Natural killer cell (primary cell): ENCODE results near the gene WNT6. TPM values are rescaled to one million over a fixed set of nuclear protein-coding genes. Genes with fewer than 3 reads are reported as not detected.

Source experiments
- ATAC-seq, 3 donors: fragments of 150-1000 bp in 2 of 3; fragments of 200-7000 bp in 1 of 3; cut with Tn5 transposase; 1 replicate in 1 of 3; 2 replicates in 2 of 3; pipeline ENCODE4 v1.10.0; 2021; ENCODE audit warnings: mild to moderate bottlenecking in 2 of 3, moderate library complexity in 2 of 3
- DNase-seq, 2 donors: peaks; one replicate each; pipeline versions ENCODE4 v3.0.0 to v3.0.0-alpha.2; 2013 to 2021; ENCODE audit warnings: mixed read lengths in 1 of 2
- H3K27ac ChIP-seq: one replicate; pipeline ENCODE4 v1.5.1; 2013; ENCODE audit warnings: mild to moderate bottlenecking, low read length
- H3K27me3 ChIP-seq: one replicate; pipeline ENCODE4 v1.6.1; 2013; ENCODE audit warnings: low read length; ENCODE audit not compliant: control insufficient read depth, insufficient read depth
- H3K36me3 ChIP-seq: one replicate; pipeline ENCODE4 v1.6.1; 2013; ENCODE audit warnings: low read length; ENCODE audit not compliant: control insufficient read depth, insufficient read depth
- H3K4me1 ChIP-seq: one replicate; pipeline ENCODE4 v1.6.1; 2013; ENCODE audit warnings: low read length; ENCODE audit not compliant: control insufficient read depth, insufficient read depth
- H3K4me3 ChIP-seq: one replicate; pipeline ENCODE4 v1.5.1; 2013; ENCODE audit warnings: low read length
- H3K9me3 ChIP-seq: one replicate; pipeline ENCODE4 v1.6.1; 2013; ENCODE audit warnings: low read length; ENCODE audit not compliant: control insufficient read depth, insufficient read depth
- H3K27ac Mint-ChIP-seq, 2 donors: one replicate each; pipeline ENCODE4 v1.8.0; 2022; ENCODE audit warnings: mild to moderate bottlenecking in 2 of 2, mixed read lengths in 2 of 2, moderate library complexity in 1 of 2
- H3K27me3 Mint-ChIP-seq, 2 donors: one replicate each; pipeline ENCODE4 v1.8.0; 2022; ENCODE audit warnings: low read depth in 2 of 2, mixed read lengths in 2 of 2
- H3K36me3 Mint-ChIP-seq: one replicate; pipeline ENCODE4 v1.8.0; 2022; ENCODE audit warnings: mixed read lengths
- H3K4me1 Mint-ChIP-seq, 2 donors: one replicate each; pipeline ENCODE4 v1.8.0; 2022; ENCODE audit warnings: mixed read lengths in 2 of 2
- H3K4me3 Mint-ChIP-seq: one replicate; pipeline ENCODE4 v1.8.0; 2022; ENCODE audit warnings: mild to moderate bottlenecking, moderate library complexity, mixed read lengths
- H3K9me3 Mint-ChIP-seq, 2 donors: one replicate each; pipeline ENCODE4 v1.8.0; 2022; ENCODE audit warnings: mixed read lengths in 2 of 2
- CTCF ChIP-seq: fragments of 200-600 bp; IDR thresholded peaks from one replicate; pipeline ENCODE4 v1.8.0; 2022; ENCODE audit warnings: antibody characterized with exemption
- WGBS: methylation state at CpG from one replicate; pipeline ENCODE4 v1.1.7; 2013; ENCODE audit warnings: missing lambda C conversion rate; ENCODE audit not compliant: insufficient coverage; 5-methylcytosine and 5-hydroxymethylcytosine counted together
- intact Hi-C: fragments of 100-400 bp; cut with micrococcal nuclease; formaldehyde crosslinking; loops from one replicate; pipeline ENCODE4 v1.14.2; 2022
- total RNA-seq, 4 donors: library from RNA; stranded (reverse); fragments of 120-200 nt in 1 of 4; gene quantifications; one replicate each; pipeline versions ENCODE4 v1.2.3 to v1.2.4, GENCODE V29; 2013 to 2022

WNT6 gene
- total RNA-seq, 3 donors from 2014 or later (not counting 1 experiment from before 2014, with no cell fraction given): not detected

DNA sequence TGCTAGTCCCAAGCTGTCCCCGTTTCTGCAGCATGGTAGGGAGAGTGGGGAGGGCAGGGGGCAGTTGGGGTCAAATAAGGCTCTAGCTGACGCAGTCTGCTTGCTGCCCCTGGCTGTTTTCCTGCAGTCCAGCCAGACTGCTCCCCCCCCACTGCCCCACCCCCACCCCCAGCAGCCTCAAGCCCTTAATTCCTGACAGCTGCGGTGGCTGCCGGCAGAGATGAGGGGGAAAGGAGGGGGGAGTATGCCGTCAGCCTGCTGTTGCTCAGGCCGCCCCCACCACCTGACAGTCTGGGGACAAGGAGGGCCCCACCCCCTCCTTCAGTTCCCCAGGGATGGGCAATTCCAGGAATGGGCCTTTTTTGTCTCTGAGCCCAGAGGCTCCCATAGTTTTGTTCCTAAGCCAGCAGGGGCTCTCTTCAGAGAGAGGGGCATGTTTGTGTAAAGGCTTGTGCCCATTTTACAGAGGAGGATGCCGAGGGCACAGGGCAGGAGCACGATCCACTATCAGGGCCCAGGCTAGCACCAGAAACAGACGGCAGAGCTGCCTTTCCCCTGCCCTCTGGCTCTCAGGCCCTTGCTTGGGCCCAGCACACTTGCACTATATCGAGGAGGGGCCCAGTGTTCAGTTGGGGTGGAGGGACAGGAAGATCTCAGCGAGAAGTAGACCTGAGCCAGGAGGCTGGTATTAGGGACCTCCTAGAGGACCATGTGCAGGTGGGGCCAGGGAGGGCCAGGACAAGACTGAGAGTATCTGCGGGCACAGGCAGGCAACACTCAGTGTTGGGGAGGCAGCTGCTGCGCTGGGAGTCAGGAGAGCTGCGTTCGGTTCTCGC, 19.5 kb downstream of the WNT6 start:
- no peak overlapping the region for H3K4me3 ChIP-seq
- peak overlapping the region; percentile 65 for H3K27ac ChIP-seq
- H3K36me3 ChIP-seq: no peaks in the 10 kb centered on the region
- Mint-ChIP-seq H3K36me3 (no peaks in the 10 kb centered on the region), H3K4me3 (no peak overlapping the region), H3K4me1 (peaks cover 0 to 22% of the 10 kb centered on the region in 2 donors), H3K27me3 (peaks cover 49% of the 10 kb centered on the region in 2 donors), H3K9me3 (no peaks in the 10 kb centered on the region), H3K27ac (peak overlapping the region in 1 of 2 donors; percentile 90)
- peaks cover 49% of the 10 kb centered on the region for H3K27me3 ChIP-seq
- intact Hi-C loops: no loop called here
- DNase-seq: no peak
- no peak for ATAC-seq
- H3K9me3 ChIP-seq: no peaks in the 10 kb centered on the region
- peaks cover 39% of the 10 kb centered on the region for H3K4me1 ChIP-seq
- WGBS: 38% methylated on average over 12 of the region's 16 CpGs
- TF ChIP-seq CTCF: no peak

GRCh38 chr2:218879776-218880101, 20.1 kb downstream of the WNT6 start:
- Histone ChIP-seq H3K9me3 (no peaks in the 10 kb centered on the region), H3K4me1 (peaks cover 39% of the 10 kb centered on the region), H3K36me3 (no peaks in the 10 kb centered on the region), H3K27me3 (peaks cover 52% of the 10 kb centered on the region), H3K27ac (peak overlapping the region; percentile 65), H3K4me3 (peak overlapping the region; percentile 24)
- ATAC-seq (peak in 1 of 3 donors; percentile 1), DNase-seq (no peak)
- Mint-ChIP-seq H3K4me3 (no peak overlapping the region), H3K4me1 (peaks cover 0 to 22% of the 10 kb centered on the region in 2 donors), H3K36me3 (no peaks in the 10 kb centered on the region), H3K27me3 (peaks cover 52 to 55% of the 10 kb centered on the region in 2 donors), H3K9me3 (no peaks in the 10 kb centered on the region), H3K27ac (peak overlapping the region in 1 of 2 donors; percentile 90)
- no peak for TF ChIP-seq CTCF
- intact Hi-C loops: no loop called here
- 8% methylated on average over 11 of the region's 11 CpGs for WGBS

GRCh38 chr2:218880102-218880858, 20.7 kb downstream of the WNT6 start, which contains the start of gene WNT10A:
TSS of gene WNT10A (plus strand) at chr2:218880852. CDS start at chr2:218880996, 144 bp downstream.
- TF ChIP-seq CTCF: no peak
- Mint-ChIP-seq H3K9me3 (no peaks in the 10 kb centered on the region), H3K27me3 (peaks cover 57 to 61% of the 10 kb centered on the region in 2 donors), H3K27ac (peak within 1 kb of the TSS in 1 of 2 donors; percentile 90), H3K4me1 (peaks cover 0 to 22% of the 10 kb centered on the region in 2 donors), H3K4me3 (peak within 1 kb of the TSS; percentile 72), H3K36me3 (no peaks in the 10 kb centered on the region)
- no peaks in the 10 kb centered on the region for H3K36me3 ChIP-seq
- WGBS: under 1% methylated on average over 55 of the region's 58 CpGs
- H3K27me3 ChIP-seq: peaks cover 55% of the 10 kb centered on the region
- H3K4me1 ChIP-seq: peaks cover 39% of the 10 kb centered on the region
- ATAC-seq (peak; percentile 72 to 76 (median 73)), DNase-seq (peak; percentile 74 to 95)
- peak within 1 kb of the TSS; percentile 24 for H3K4me3 ChIP-seq
- no peaks in the 10 kb centered on the region for H3K9me3 ChIP-seq
- H3K27ac ChIP-seq: peak within 1 kb of the TSS; percentile 65
- intact Hi-C loops: no loop called here
